Esophagus muscularis mucosa (tissue), 4 donors: ENCODE measurements around the gene MAP2K2. TPM values are rescaled to one million over a fixed set of nuclear protein-coding genes. Genes with fewer than 3 reads are reported as not detected.
A peak's percentile ranks its signal among the peaks of the same experiment; 100 is the strongest.

Experiments used
- DNase-seq: peaks from one replicate; pipeline ENCODE4 v3.0.0-alpha.2; 2017; ENCODE audit errors: extremely low spot score
- H3K27ac ChIP-seq, 4 donors: fragments of 200-600 bp; sonication (generic); replicated peaks in 1 of 4; 1 replicate in 3 of 4; 2 replicates in 1 of 4; pipeline ENCODE4 v1.5.1; 2016 to 2019; ENCODE audit warnings: mild to moderate bottlenecking in 1 of 4
- H3K27me3 ChIP-seq, 4 donors: fragments of 200-600 bp; sonication (generic); one replicate each; pipeline versions ENCODE4 v1.5.1 to v1.6.0; 2016 to 2019
- H3K36me3 ChIP-seq, 4 donors: fragments of 200-600 bp; sonication (generic); one replicate each; pipeline ENCODE4 v1.5.1; 2016 to 2019
- H3K4me1 ChIP-seq, 4 donors: fragments of 200-600 bp; sonication (generic); one replicate each; pipeline ENCODE4 v1.5.1; 2016 to 2019
- H3K4me3 ChIP-seq, 4 donors: fragments of 200-600 bp; sonication (generic); 1 replicate in 2 of 4; 2 replicates in 2 of 4; pipeline ENCODE4 v1.5.1; 2016 to 2019; ENCODE audit warnings: mild to moderate bottlenecking in 4 of 4, moderate library complexity in 1 of 4
- H3K9me3 ChIP-seq, 4 donors: fragments of 200-600 bp; sonication (generic); 1 replicate in 3 of 4; 2 replicates in 1 of 4; pipeline ENCODE4 v1.5.1; 2016 to 2019
- CTCF ChIP-seq, 3 experiments: fragments of 200-600 bp in 2 of 3; fragments of 450-650 bp in 1 of 3; sonication (generic) in 2 of 3; IDR thresholded peaks; one replicate each; pipeline ENCODE4 v1.5.1; 2017 to 2019; ENCODE audit warnings: antibody characterized with exemption in 3 of 3, mild to moderate bottlenecking in 2 of 3, moderate library complexity in 1 of 3
- EP300 ChIP-seq: sonication (generic); formaldehyde crosslinking; IDR thresholded peaks from one replicate; pipeline ENCODE4 v1.6.1; 2017; ENCODE audit warnings: antibody characterized with exemption
- POLR2A ChIP-seq: fragments of 450-650 bp; IDR thresholded peaks from one replicate; pipeline ENCODE4 v1.6.1; 2017; ENCODE audit warnings: antibody characterized with exemption, moderate library complexity, mild to moderate bottlenecking, low read depth
- POLR2AphosphoS5 ChIP-seq, 2 donors: sonication (generic); formaldehyde crosslinking; IDR thresholded peaks; one replicate each; pipeline ENCODE4 v1.6.1; 2017; ENCODE audit warnings: antibody characterized with exemption in 2 of 2
- WGBS: methylation state at CpG from one replicate; pipeline ENCODE4 v1.1.5; 2018; 5-methylcytosine and 5-hydroxymethylcytosine counted together
- intact Hi-C: fragments of 100-400 bp; cut with DNase I; formaldehyde crosslinking; loops from one replicate; pipeline ENCODE4 v1.15.1; 2023
- small RNA-seq, 3 donors: library from RNA; depleted of rRNA; stranded (forward); fragments of <200 nt; gene quantifications; one replicate each; pipeline ENCODE3, GENCODE V24; 2016
- total RNA-seq, 4 donors: library from RNA; depleted of rRNA; stranded (reverse); fragments of >200 nt; gene quantifications; one replicate each; pipeline versions ENCODE4 v1.1.0 to v1.2.1, GENCODE V29; 2016

Gene MAP2K2
- total RNA-seq, 4 donors from 2014 or later = 59.0 to 145 (median 101) TPM

DNA sequence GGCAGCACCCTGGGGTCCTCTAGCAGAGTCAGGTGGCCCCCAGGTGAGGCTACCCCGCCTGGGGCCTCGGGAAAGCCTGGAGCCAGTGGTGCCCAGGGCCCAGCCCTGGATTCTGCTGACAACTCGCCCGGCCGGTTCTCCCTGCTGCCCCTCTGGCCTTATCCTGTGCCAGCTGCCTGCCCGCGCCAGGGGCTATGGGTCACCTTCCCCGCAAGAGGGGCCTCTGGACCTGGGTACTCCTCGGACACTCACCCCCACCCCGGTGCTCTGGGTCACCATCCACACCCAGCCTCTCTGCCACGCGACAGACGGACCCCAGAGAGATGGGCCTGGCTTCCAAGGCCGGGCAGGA, 81.2 kb downstream of the MAP2K2 start:
- Histone ChIP-seq H3K4me3 (no peak overlapping the region), H3K27me3 (no peaks in the 10 kb centered on the region), H3K9me3 (no peaks in the 10 kb centered on the region), H3K4me1 (peaks cover 0 to 40% (median 33%) of the 10 kb centered on the region in 4 donors), H3K27ac (peak overlapping the region in 2 of 4 donors; percentile 18 to 60), H3K36me3 (peaks cover 20 to 59% (median 57%) of the 10 kb centered on the region in 4 donors)
- TF ChIP-seq POLR2AphosphoS5 (IDR thresholded peaks at IDR 0.05) = no peak
- no peak for TF ChIP-seq POLR2A
- no peak for TF ChIP-seq EP300
- no peak for TF ChIP-seq CTCF (IDR thresholded peaks at IDR 0.05)
- WGBS = 89% methylated on average over 7 of the region's 14 CpGs
- intact Hi-C loops = no loop called here
- DNase-seq = no peak

- DNase-seq = no peak
- Histone ChIP-seq H3K27ac (peak overlapping the region in 2 of 4 donors; percentile 18 to 60), H3K4me3 (no peak overlapping the region), H3K36me3 (peaks cover 20 to 59% (median 57%) of the 10 kb centered on the region in 4 donors), H3K27me3 (no peaks in the 10 kb centered on the region), H3K9me3 (no peaks in the 10 kb centered on the region), H3K4me1 (peaks cover 0 to 39% (median 33%) of the 10 kb centered on the region in 4 donors)
- 81% methylated on average over 4 of the region's 14 CpGs for WGBS
- TF ChIP-seq POLR2AphosphoS5 (IDR thresholded peaks at IDR 0.05) (no peak), POLR2A (no peak), CTCF (IDR thresholded peaks at IDR 0.05) (no peak), EP300 (no peak)
- intact Hi-C loops = no loop called here
These were observed 81.7 kb downstream of the MAP2K2 start for GRCh38 chr19:4042064-4042730.

Small RNA genes lying within 50 kb of the gene (small RNA-seq; reads per million reads assigned to genes)
- 0 reads per million in 3 donors for gene RF00017

Other genes starting within 250 kb of the MAP2K2 start
- gene ATCAY, start 243.4 kb downstream of the MAP2K2 start, total RNA-seq = 1 to 10 TPM in 1 of 4 donors, under 1 TPM in 3; 0.42 to 1.3 (median 0.82) TPM
- 1 to 10 TPM in 1 of 4 donors, under 1 TPM in 2, not detected in 1; 0.39 to 2.1 (median 0.69) TPM for gene NMRK2, start 191.1 kb downstream of the MAP2K2 start, total RNA-seq
- gene DAPK3, start 153.0 kb downstream of the MAP2K2 start, total RNA-seq = 100 to 1,000 TPM; 140 to 226 (median 212) TPM
- gene EEF2, start 138.7 kb downstream of the MAP2K2 start, total RNA-seq = 1,000 to 10,000 TPM; 2,280 to 3,286 (median 2,635) TPM
- gene PIAS4, start 116.4 kb downstream of the MAP2K2 start, total RNA-seq = 10 to 100 TPM; 16.6 to 34.1 (median 24.8) TPM
- 100 to 1,000 TPM in 2 of 4 donors, 10 to 100 TPM in 2; 71.9 to 137 (median 114) TPM for gene ZBTB7A, start 57.2 kb downstream of the MAP2K2 start, total RNA-seq
- not detected for gene CREB3L3, start 29.5 kb upstream of the MAP2K2 start, total RNA-seq
- gene SIRT6, start 58.4 kb upstream of the MAP2K2 start, total RNA-seq = 10 to 100 TPM; 16.0 to 24.1 (median 19.9) TPM
- gene ANKRD24, start 58.6 kb upstream of the MAP2K2 start, total RNA-seq = 1 to 10 TPM in 2 of 4 donors, under 1 TPM in 2; 0.32 to 2.5 (median 0.96) TPM
- 1 to 10 TPM; 1.1 to 6.6 (median 1.9) TPM for gene EBI3, start 105.4 kb upstream of the MAP2K2 start, total RNA-seq
- gene YJU2, start 123.0 kb upstream of the MAP2K2 start, total RNA-seq = 10 to 100 TPM; 17.0 to 29.1 (median 26.4) TPM
- gene SHD, start 155.1 kb upstream of the MAP2K2 start, total RNA-seq = not detected
- not detected for gene TMIGD2, start 178.3 kb upstream of the MAP2K2 start, total RNA-seq
- gene FSD1, start 180.5 kb upstream of the MAP2K2 start, total RNA-seq = under 1 TPM in 2 of 4 donors, not detected in 2; 0.29 to 0.50 TPM
- 1 to 10 TPM in 2 of 4 donors, under 1 TPM in 1, not detected in 1; 0.52 to 3.3 (median 1.7) TPM for gene STAP2, start 214.7 kb upstream of the MAP2K2 start, total RNA-seq
- gene MPND, start 219.4 kb upstream of the MAP2K2 start, total RNA-seq = 1 to 10 TPM; 5.3 to 9.2 (median 7.6) TPM